Mucosa of stomach (tissue), 1 donor: ENCODE data around the gene DHRS12.

Experiments
- H3K27me3 ChIP-seq: one replicate; pipeline ENCODE4 v1.7.0; 2013; ENCODE audit warnings: mild to moderate bottlenecking, low read length; ENCODE audit not compliant: control insufficient read depth, insufficient read depth
- H3K36me3 ChIP-seq: one replicate; pipeline ENCODE4 v1.7.0; 2013; ENCODE audit warnings: low read length; ENCODE audit not compliant: control insufficient read depth, insufficient read depth
- H3K4me1 ChIP-seq: one replicate; pipeline ENCODE4 v1.7.0; 2013; ENCODE audit warnings: mild to moderate bottlenecking, low read length; ENCODE audit not compliant: control insufficient read depth, insufficient read depth
- H3K4me3 ChIP-seq: one replicate; pipeline ENCODE4 v1.7.0; 2013; ENCODE audit warnings: low read length
- H3K9ac ChIP-seq: one replicate; pipeline ENCODE4 v1.7.0; 2013; ENCODE audit warnings: mild to moderate bottlenecking, low read length, moderate library complexity
- H3K9me3 ChIP-seq: one replicate; pipeline ENCODE4 v1.7.0; 2013; ENCODE audit warnings: mild to moderate bottlenecking, low read length, moderate library complexity; ENCODE audit not compliant: control insufficient read depth
- donor health status: Pancreatic carcinoma.

DHRS12 gene

DNA sequence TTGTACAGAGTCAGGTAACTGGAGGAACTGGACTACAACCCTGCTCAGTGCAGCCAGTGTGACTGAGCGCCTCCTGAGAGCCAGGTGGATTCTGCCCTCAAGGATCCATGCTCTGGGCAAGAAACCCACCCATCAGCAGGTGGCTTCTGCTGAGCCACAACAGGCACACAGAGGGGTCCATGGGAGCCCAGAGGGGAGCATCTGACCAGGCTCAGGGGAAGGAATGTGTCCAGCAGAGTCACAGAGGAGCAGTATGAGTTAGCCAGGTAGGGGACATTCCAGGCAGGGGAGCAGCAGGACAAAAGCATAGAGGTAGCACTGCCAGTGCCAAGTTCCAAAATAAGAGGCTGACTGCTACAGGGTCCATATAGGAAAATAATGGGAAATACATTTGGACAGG is 19.9 kb downstream of the DHRS12 start:
- no peak overlapping the region for H3K9ac ChIP-seq
- H3K4me1 ChIP-seq, result peaks cover 22% of the 10 kb centered on the region
- H3K36me3 ChIP-seq, result no peaks in the 10 kb centered on the region
- H3K27me3 ChIP-seq, result no peaks in the 10 kb centered on the region
- no peaks in the 10 kb centered on the region for H3K9me3 ChIP-seq
- no peak overlapping the region for H3K4me3 ChIP-seq

DNA sequence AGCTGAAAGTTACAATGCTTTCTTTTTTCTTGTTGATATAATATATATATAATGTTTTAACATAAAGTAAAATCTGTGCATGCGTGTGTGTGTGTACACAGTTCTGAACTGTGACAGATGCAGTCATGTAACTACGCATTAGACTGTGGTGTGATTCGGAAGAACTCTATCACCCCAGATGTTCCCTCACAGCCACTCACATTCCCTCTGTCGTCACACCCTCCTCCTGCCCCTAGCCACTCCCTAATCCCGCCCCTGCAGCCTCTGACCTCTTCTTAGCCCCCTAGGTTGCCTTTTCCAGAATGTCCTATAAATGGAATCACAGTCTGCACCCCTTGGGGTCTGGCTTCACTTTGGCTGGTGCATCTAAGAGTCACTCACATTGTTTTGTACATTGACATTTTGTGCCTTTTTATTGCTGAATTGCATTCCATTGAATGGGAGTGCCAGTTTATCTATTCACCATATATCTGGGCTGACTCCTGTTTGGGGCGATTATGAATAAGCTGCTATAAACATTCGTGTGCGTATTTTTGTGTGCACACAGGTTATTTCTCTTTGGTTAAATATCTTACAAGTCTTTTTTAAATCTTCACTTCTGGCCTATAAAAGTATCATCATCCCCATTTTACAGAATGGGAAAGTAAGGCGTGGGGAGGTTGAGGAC is 20.4 kb downstream of the DHRS12 start:
- H3K27me3 ChIP-seq, result no peaks in the 10 kb centered on the region
- H3K4me3 ChIP-seq, result no peak overlapping the region
- no peaks in the 10 kb centered on the region for H3K9me3 ChIP-seq
- no peak overlapping the region for H3K9ac ChIP-seq
- peaks cover 22% of the 10 kb centered on the region for H3K4me1 ChIP-seq
- H3K36me3 ChIP-seq, result no peaks in the 10 kb centered on the region

DNA sequence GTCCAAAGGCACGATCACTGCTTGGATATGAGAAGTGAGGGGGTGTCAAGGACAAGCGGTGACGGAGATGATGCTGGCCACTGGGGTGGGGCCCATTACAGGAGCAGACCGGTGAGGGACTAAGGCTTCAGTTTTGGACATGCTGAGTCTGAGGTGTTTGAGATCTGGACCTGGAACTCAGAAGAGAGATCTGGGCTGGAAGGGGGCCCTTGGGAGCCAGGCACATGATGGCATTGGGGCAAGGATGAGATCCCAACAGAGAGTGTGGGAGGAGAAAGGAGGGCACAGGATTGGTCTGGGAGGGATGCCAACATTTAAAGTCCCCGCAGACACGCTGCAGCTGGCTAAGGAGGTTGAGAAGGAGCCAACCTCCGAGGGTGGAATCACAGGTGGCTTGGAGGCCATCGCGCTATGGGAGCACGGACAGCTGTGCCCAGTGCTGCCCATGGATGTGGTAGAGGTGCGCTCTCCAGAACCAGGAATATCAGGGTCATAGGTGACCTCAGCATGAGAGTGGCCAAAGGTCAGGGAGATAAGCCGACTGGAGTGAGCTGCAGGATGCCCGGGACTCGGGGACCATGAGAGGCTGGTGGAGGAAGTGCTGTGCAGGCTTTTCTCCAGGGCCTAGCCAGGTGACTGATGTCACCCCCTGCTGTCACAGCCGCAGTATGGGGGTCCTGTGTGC is 21.8 kb downstream of the DHRS12 start:
- peaks cover 22% of the 10 kb centered on the region for H3K4me1 ChIP-seq

DNA sequence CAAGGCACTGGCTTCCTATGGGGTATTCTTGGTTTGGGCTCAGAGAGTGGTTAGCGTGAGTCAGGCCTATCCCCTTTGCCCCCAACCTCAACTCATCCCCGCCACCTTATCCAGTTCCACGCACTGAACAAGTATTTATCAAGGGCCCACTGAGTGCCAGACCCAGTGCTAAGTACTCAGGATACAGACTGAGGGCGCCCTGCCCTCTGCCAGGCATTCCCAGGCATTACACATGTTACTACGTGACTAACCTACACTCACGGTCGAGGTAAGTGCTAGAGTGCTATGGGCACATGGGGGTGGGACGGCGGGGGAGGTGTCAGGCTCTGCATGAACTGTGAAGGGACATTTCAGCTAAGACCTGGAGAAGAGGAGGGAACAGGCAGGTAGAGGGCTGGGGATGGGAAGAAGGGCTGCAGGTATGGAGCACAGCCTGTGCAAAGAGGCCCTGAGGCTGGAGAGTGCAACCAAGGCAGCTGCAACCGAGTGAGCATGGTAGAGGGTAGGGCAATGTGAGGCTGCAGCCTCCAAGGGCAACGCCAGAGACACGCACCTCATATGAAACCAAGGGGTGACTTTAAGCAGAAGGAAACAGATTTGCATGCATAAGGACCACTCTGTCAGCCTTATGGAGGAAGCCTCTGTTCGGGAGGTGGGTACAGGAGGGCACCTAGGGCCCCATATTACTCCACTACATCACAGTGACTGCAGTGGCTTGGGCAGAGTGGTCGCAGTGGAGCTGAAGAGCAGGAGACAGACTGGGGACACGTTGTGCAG is 22.5 kb downstream of the DHRS12 start:
- Histone ChIP-seq H3K4me1 (peaks cover 19% of the 10 kb centered on the region), H3K36me3 (no peaks in the 10 kb centered on the region), H3K9ac (no peak overlapping the region), H3K9me3 (no peaks in the 10 kb centered on the region), H3K4me3 (no peak overlapping the region), H3K27me3 (no peaks in the 10 kb centered on the region)

More for the DNA sequence above, 21.8 kb downstream of the DHRS12 start:
- H3K9ac ChIP-seq, result no peak overlapping the region
- H3K36me3 ChIP-seq, result no peaks in the 10 kb centered on the region
- no peaks in the 10 kb centered on the region for H3K27me3 ChIP-seq
- no peak overlapping the region for H3K4me3 ChIP-seq
- H3K9me3 ChIP-seq, result no peaks in the 10 kb centered on the region

DNA sequence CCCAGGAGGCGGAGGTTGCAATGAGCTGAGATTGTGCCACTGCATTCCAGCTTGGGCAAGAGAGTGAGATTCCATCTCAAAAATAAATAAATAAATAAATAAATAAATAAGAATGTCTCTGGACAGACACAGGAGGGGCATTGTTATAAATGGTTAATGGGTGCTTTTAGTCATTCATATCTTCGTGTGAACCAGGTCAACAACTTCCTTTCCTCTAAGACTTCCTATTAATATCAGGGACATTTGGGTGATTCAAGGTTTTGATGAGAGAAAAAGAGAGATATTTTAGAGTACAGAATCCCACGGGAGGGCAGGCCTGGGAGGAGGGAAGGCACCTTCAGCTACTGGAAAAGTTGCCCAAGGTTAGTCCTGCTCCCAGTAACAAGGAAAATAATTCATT is 23.9 kb downstream of the DHRS12 start:
- Histone ChIP-seq H3K36me3 (no peaks in the 10 kb centered on the region), H3K9ac (no peak overlapping the region), H3K27me3 (no peaks in the 10 kb centered on the region), H3K4me3 (no peak overlapping the region), H3K4me1 (peaks cover 15% of the 10 kb centered on the region), H3K9me3 (no peaks in the 10 kb centered on the region)

DNA sequence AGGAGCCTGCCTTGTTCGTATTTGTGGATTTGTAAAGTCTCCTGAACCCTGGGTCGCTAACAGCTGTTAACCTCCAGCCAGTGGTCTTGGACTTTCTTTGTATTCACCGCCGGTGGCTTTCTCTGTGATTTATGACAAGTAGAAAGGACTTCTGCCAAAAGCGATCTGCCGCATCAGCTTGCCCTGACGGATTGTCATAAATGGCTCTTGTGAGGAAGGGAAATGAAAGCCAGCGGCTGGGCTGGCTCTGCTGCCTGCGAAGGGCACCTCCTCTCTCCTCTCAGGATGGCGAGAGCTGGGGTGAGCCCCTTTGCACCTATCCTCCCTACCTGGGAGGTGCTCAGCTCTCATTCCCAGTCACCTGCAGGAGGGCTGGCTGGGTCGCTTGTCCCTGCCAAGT is 25.6 kb downstream of the DHRS12 start:
- Histone ChIP-seq H3K36me3 (no peaks in the 10 kb centered on the region), H3K27me3 (no peaks in the 10 kb centered on the region), H3K4me3 (no peak overlapping the region), H3K9ac (no peak overlapping the region), H3K9me3 (no peaks in the 10 kb centered on the region), H3K4me1 (peaks cover 15% of the 10 kb centered on the region)

DNA sequence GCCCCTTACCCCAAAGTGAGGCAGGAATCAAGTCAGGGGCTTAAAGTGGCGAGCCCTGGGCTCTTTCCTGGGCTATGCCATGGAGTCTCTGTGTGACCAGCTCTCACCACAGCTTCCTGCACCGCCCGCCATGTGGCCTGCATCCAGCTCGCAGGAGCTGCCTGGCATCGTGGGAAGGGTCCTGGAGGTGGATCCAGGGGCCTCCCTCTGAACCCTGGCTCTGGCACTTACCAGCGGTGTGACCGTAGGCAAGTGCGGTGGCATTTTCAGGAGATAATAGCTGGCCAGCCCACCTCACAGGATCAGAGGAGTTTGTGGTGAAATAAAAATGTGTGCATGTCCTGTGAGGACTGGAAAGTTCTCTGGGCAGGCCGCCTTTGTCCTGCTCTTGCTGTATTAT is 26.0 kb downstream of the DHRS12 start:
- Histone ChIP-seq H3K4me1 (peaks cover 15% of the 10 kb centered on the region), H3K9me3 (no peaks in the 10 kb centered on the region), H3K36me3 (no peaks in the 10 kb centered on the region), H3K27me3 (no peaks in the 10 kb centered on the region), H3K4me3 (no peak overlapping the region), H3K9ac (no peak overlapping the region)

DNA sequence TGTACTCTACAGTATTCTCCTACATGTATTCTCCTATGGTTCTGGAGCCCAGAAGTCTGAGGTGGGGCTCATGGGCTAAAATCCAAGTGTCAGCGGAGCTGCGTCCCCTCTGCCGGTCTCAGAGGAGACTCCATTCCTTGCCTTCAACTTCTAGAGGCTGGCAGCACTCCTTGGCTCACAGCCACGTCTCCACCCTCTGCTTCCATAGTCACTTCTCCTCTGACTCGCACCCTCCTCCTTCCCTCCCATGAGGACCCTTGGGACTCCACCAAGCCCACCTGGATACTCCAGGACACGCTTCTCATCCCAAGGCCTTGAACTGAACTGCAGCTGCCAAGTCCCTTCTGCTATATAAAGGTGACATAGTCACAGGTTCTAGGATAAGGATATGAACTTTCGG is 27.8 kb downstream of the DHRS12 start:
- Histone ChIP-seq H3K4me1 (peaks cover 14% of the 10 kb centered on the region), H3K9me3 (no peaks in the 10 kb centered on the region), H3K9ac (no peak overlapping the region), H3K4me3 (no peak overlapping the region), H3K27me3 (no peaks in the 10 kb centered on the region), H3K36me3 (no peaks in the 10 kb centered on the region)

DNA sequence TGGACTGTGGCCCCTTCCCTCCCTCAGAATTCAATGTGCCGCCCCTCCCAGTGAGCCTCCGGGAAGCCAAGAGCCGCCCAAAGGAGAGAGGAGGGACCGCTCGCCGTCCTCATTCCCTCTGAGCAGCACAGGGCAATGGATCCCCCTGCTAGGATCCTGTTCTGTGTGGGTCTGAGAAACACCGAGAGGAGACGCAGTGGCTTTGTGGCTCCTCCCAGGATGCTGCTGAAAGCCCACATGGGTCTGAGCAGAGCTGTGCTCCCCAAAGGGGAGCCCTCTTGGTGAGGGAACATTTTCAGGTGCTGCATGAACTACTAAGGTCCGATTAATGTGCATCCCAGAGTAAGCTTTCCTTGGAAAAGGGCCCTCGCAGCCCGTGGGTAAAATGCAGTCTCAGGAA is 30.4 kb downstream of the DHRS12 start:
- Histone ChIP-seq H3K9ac (no peak overlapping the region), H3K27me3 (no peaks in the 10 kb centered on the region), H3K4me1 (peaks cover 27% of the 10 kb centered on the region), H3K4me3 (no peak overlapping the region), H3K9me3 (no peaks in the 10 kb centered on the region), H3K36me3 (no peaks in the 10 kb centered on the region)

DNA sequence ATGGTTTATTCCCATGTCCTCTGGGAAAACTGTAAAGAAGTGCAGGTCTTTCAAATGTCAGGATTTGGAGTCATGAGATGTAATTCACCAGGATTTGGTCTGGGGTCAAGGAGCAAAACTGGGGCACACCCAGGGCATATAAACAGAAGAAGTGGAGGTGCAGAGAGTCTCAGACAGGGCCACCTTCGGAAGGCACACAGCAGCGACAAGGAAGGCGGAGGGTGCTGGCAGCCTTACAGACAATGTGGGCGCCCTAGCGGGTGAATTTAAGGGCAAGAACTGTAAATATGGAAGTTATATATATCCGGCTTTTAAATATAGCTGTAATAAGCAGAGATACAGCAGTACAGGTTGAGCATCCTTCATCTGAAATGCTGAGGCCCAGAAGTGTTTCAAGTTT is 31.2 kb downstream of the DHRS12 start:
- no peaks in the 10 kb centered on the region for H3K36me3 ChIP-seq
- no peaks in the 10 kb centered on the region for H3K27me3 ChIP-seq
- no peaks in the 10 kb centered on the region for H3K9me3 ChIP-seq
- H3K4me3 ChIP-seq, result no peak overlapping the region
- peaks cover 27% of the 10 kb centered on the region for H3K4me1 ChIP-seq
- no peak overlapping the region for H3K9ac ChIP-seq

DNA sequence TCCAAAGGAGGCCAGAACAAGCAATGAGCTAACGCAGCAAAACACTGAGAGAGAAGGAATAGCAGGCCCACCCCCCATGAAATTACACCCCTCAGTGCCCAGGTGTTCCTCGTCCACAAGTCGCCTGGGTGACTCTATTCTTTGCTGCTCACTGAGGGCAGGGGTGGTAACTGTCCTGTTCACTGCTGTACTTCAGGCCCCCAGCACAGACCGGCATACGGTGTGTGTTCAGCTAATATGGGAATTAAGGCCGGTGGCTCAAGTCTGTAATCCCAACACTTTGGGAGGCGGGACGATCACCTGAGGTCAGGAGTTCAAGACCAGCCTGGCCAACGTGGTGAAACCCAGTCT is 31.9 kb downstream of the DHRS12 start:
- Histone ChIP-seq H3K27me3 (no peaks in the 10 kb centered on the region), H3K9ac (no peak overlapping the region), H3K4me3 (no peak overlapping the region), H3K9me3 (no peaks in the 10 kb centered on the region), H3K36me3 (no peaks in the 10 kb centered on the region), H3K4me1 (peaks cover 27% of the 10 kb centered on the region)

DNA sequence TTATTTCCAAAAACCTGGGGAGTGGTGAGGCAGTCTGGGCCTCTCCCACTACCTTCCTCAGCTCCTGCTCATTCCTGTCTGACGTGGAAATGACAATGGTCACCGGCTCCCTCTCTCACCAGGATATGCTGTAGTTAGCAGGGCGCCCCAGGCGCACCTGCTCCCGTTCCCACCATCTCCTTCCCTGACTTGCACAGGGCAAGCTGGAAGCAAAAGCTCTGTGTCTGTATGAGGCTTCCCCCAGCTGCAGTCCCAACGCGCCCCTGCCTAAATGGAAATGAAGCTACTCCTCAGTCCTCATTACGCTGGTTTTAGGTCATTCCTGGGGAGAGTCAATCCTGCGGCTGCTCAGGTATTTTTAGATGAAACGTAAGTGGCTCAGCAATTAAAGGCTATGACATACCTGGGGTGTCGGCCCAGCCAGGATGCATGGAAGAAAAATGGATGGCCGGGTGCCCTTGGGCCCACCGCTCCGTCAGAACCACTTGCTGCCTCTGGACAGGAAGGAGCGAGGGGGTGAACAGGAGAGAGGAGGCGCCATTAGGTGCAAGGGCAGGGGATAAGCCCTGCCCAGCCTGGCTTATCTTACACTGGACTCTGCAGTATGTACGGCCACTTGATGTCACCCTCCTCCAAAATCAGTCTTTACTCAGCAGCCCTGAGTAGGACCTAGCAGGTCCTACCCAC is 32.4 kb downstream of the DHRS12 start:
- H3K27me3 ChIP-seq, result no peaks in the 10 kb centered on the region
- H3K9ac ChIP-seq, result no peak overlapping the region
- H3K9me3 ChIP-seq, result no peaks in the 10 kb centered on the region
- H3K4me3 ChIP-seq, result no peak overlapping the region
- peaks cover 27% of the 10 kb centered on the region for H3K4me1 ChIP-seq
- H3K36me3 ChIP-seq, result no peaks in the 10 kb centered on the region
